Measurements from ENCODE around the gene ADRB2. TPM values are rescaled to one million over a fixed set of nuclear protein-coding genes. Genes with fewer than 3 reads are reported as not detected.

Gene ADRB2
- total RNA-seq, 1 donor from 2014 or later = 2.6 TPM

- H3K4me3 ChIP-seq (ENCODE audit: low read depth, low read length) = no peak overlapping the region
- no peak for DNase-seq (ENCODE audit: low read depth)
- no peak for TF ChIP-seq CTCF (conservative IDR thresholded peaks at IDR 0.05; ENCODE audit: low read depth, low read length)
Measured at GRCh38 chr5:148811756-148812155, 14.7 kb upstream of the ADRB2 start.

- TF ChIP-seq CTCF (conservative IDR thresholded peaks at IDR 0.05; ENCODE audit: low read depth, low read length) = no peak
- no peak overlapping the region for H3K4me3 ChIP-seq (ENCODE audit: low read depth, low read length)
- no peak for DNase-seq (ENCODE audit: low read depth)
Measured at GRCh38 chr5:148815086-148815485, 11.3 kb upstream of the ADRB2 start.

- no peak overlapping the region for H3K4me3 ChIP-seq (ENCODE audit: low read depth, low read length)
- no peak for TF ChIP-seq CTCF (conservative IDR thresholded peaks at IDR 0.05; ENCODE audit: low read depth, low read length)
- DNase-seq (ENCODE audit: low read depth) = no peak
Measured at GRCh38 chr5:148815578-148815977, 10.8 kb upstream of the ADRB2 start.

GRCh38 chr5:148816357-148816756 lies 10.1 kb upstream of the ADRB2 start:
- DNase-seq (ENCODE audit: low read depth) = no peak
- no peak for TF ChIP-seq CTCF (conservative IDR thresholded peaks at IDR 0.05; ENCODE audit: low read depth, low read length)
- no peak overlapping the region for H3K4me3 ChIP-seq (ENCODE audit: low read depth, low read length)

- TF ChIP-seq CTCF (conservative IDR thresholded peaks at IDR 0.05; ENCODE audit: low read depth, low read length) = no peak
- no peak overlapping the region for H3K4me3 ChIP-seq (ENCODE audit: low read depth, low read length)
- DNase-seq (ENCODE audit: low read depth) = no peak
Measured at GRCh38 chr5:148816782-148817181, 9.6 kb upstream of the ADRB2 start.

- H3K4me3 ChIP-seq (ENCODE audit: low read depth, low read length) = no peak overlapping the region
- DNase-seq (ENCODE audit: low read depth) = no peak
- no peak for TF ChIP-seq CTCF (conservative IDR thresholded peaks at IDR 0.05; ENCODE audit: low read depth, low read length)
Measured at GRCh38 chr5:148817606-148818005, 8.8 kb upstream of the ADRB2 start.

GRCh38 chr5:148820461-148821395 lies 5.7 kb upstream of the ADRB2 start:
- peak; percentile 83 for TF ChIP-seq CTCF (conservative IDR thresholded peaks at IDR 0.05; ENCODE audit: low read depth, low read length)
- no peak for DNase-seq (ENCODE audit: low read depth)
- H3K4me3 ChIP-seq (ENCODE audit: low read depth, low read length) = no peak overlapping the region
